SK-N-SH (cell line): ENCODE results near the gene TLE1. TPM values are rescaled to one million over a fixed set of nuclear protein-coding genes. Genes with fewer than 3 reads are reported as not detected.

Experiments used
- CTCF ChIA-PET: fragments of 300-600, 350-600 bp; formaldehyde crosslinking; extraction: SDS; loops from one replicate; lab custom pipeline; 2021; lab: Yijun Ruan, JAX
- POLR2A ChIA-PET: fragments of 350-600 bp; sonication (Branson Sonifier 250); formaldehyde crosslinking; extraction: SDS; loops from one replicate; lab custom pipeline; 2020; ENCODE audit warnings: antibody characterized with exemption, inconsistent platforms; lab: Yijun Ruan, JAX
- DNase-seq: peaks from one replicate; pipeline ENCODE4 v3.0.0; 2012
- H2AFZ ChIP-seq: fragments of 200-600 bp; sonication (generic); 2 replicates; pipeline ENCODE4 v1.8.1; 2016; ENCODE audit warnings: antibody characterized with exemption, mild to moderate bottlenecking, low read depth
- H3F3A ChIP-seq: fragments of 200-600 bp; sonication (generic); replicated peaks from 2 replicates; pipeline ENCODE3; 2016; ENCODE audit warnings: antibody characterized with exemption, mild to moderate bottlenecking; ENCODE audit not compliant: insufficient read depth
- H3K27ac ChIP-seq, 2 experiments: fragments of 200-500 bp in 1 of 2; fragments of 200-600 bp in 1 of 2; sonication (Bioruptor generic) in 1 of 2; sonication (generic), shearing (Covaris generic) in 1 of 2; 2 replicates each; pipeline versions ENCODE4 v1.5.1 to v1.6.1; 2014 to 2016; ENCODE audit warnings: low read depth in 2 of 2, inconsistent platforms in 1 of 2, low read length in 1 of 2, mild to moderate bottlenecking in 1 of 2, mixed read lengths in 1 of 2
- H3K27me3 ChIP-seq: fragments of 200-600 bp; sonication (generic), shearing (Covaris generic); 2 replicates; pipeline ENCODE4 v1.6.1; 2016; ENCODE audit warnings: mixed run types; ENCODE audit not compliant: insufficient read depth
- H3K36me3 ChIP-seq, 2 experiments: fragments of 200-500 bp in 1 of 2; fragments of 200-600 bp in 1 of 2; sonication (Bioruptor generic) in 1 of 2; sonication (generic) in 1 of 2; replicated peaks in 1 of 2; 2 replicates each; pipeline versions ENCODE3 to v1.5.1; 2014 to 2016; ENCODE audit warnings: low read length in 1 of 2, mild to moderate bottlenecking in 1 of 2; ENCODE audit not compliant: insufficient read depth in 2 of 2, control insufficient read depth in 1 of 2
- H3K4me1 ChIP-seq, 2 experiments: fragments of 200-500 bp in 1 of 2; fragments of 200-600 bp in 1 of 2; sonication (Bioruptor generic) in 1 of 2; sonication (generic), shearing (Covaris generic) in 1 of 2; 2 replicates each; pipeline versions ENCODE4 v1.5.1 to v1.6.1; 2014 to 2016; ENCODE audit warnings: low read depth in 1 of 2, low read length in 1 of 2, mixed run types in 1 of 2; ENCODE audit not compliant: insufficient read depth in 2 of 2, control insufficient read depth in 1 of 2
- H3K4me2 ChIP-seq: fragments of 200-600 bp; sonication (generic), shearing (Covaris generic); 2 replicates; pipeline ENCODE4 v1.6.1; 2017; ENCODE audit warnings: mixed run types
- H3K4me3 ChIP-seq, 2 experiments: fragments of 200-500 bp in 1 of 2; fragments of 200-600 bp in 1 of 2; sonication (Bioruptor generic) in 1 of 2; sonication (generic), shearing (Covaris generic) in 1 of 2; 2 replicates each; pipeline versions ENCODE4 v1.5.1 to v1.8.1; 2014 to 2016; ENCODE audit warnings: low read depth in 2 of 2, inconsistent platforms in 1 of 2, low read length in 1 of 2, mild to moderate bottlenecking in 1 of 2, mixed read lengths in 1 of 2, moderate library complexity in 1 of 2
- H3K79me2 ChIP-seq: fragments of 200-600 bp; sonication (generic); 2 replicates; pipeline ENCODE4 v1.8.1; 2017; ENCODE audit warnings: mild to moderate bottlenecking; ENCODE audit not compliant: insufficient read depth
- H3K9ac ChIP-seq: fragments of 200-600 bp; sonication (generic); 2 replicates; pipeline ENCODE4 v1.6.1; 2017; ENCODE audit warnings: mixed run types
- H3K9me2 ChIP-seq: fragments of 200-600 bp; sonication (generic); 2 replicates; pipeline ENCODE4 v1.6.1; 2017; ENCODE audit warnings: mixed run types
- H3K9me3 ChIP-seq: fragments of 200-600 bp; sonication (generic); 2 replicates; pipeline ENCODE4 v1.6.1; 2017; ENCODE audit warnings: mixed run types, mild to moderate bottlenecking, moderate library complexity
- H4K20me1 ChIP-seq: fragments of 200-600 bp; sonication (generic); 2 replicates; pipeline ENCODE4 v1.6.1; 2017; ENCODE audit warnings: mild to moderate bottlenecking, mixed run types; ENCODE audit not compliant: insufficient read depth
- CHD2 ChIP-seq: fragments of 150-350 bp; IDR thresholded peaks from 2 replicates; pipeline ENCODE4 v1.6.1; 2018; ENCODE audit warnings: low read length; ENCODE audit not compliant: partially characterized antibody
- EP300 ChIP-seq, 2 experiments: IDR thresholded peaks; 2 replicates each; pipeline versions ENCODE4 v1.4.0 to v1.6.1; 2012; ENCODE audit warnings: borderline replicate concordance in 1 of 2, low read depth in 1 of 2, low read length in 1 of 2
- GABPA ChIP-seq: IDR thresholded peaks from 2 replicates; pipeline ENCODE4 v1.4.0; 2012; ENCODE audit warnings: low read depth, mild to moderate bottlenecking
- GATA2 ChIP-seq: sonication (generic); formaldehyde crosslinking; IDR thresholded peaks from 2 replicates; pipeline ENCODE4 v1.5.0; 2020; ENCODE audit warnings: mild to moderate bottlenecking, missing genetic modification reagents
- MAX ChIP-seq: IDR thresholded peaks from 2 replicates; pipeline ENCODE4 v1.4.0; 2012; ENCODE audit warnings: low read depth
- MEF2A ChIP-seq: IDR thresholded peaks from 2 replicates; pipeline ENCODE4 v1.4.0; 2012; ENCODE audit warnings: low read depth, borderline replicate concordance
- MXI1 ChIP-seq: IDR thresholded peaks from 2 replicates; pipeline ENCODE4 v1.6.1; 2012; ENCODE audit warnings: mild to moderate bottlenecking, low read depth, low read length, improper control_type of control experiment
- NFIC ChIP-seq: IDR thresholded peaks from 2 replicates; pipeline ENCODE4 v1.4.0; 2012; ENCODE audit warnings: borderline replicate concordance
- PBX3 ChIP-seq: IDR thresholded peaks from 2 replicates; pipeline ENCODE4; 2012
- POLR2AphosphoS5 ChIP-seq: IDR thresholded peaks from 2 replicates; pipeline ENCODE4 v1.6.1; 2012; ENCODE audit warnings: low read depth, low read length
- REST ChIP-seq: IDR thresholded peaks from 2 replicates; pipeline ENCODE4 v1.6.1; 2012; ENCODE audit warnings: mild to moderate bottlenecking, low read depth, low read length, moderate library complexity
- RXRA ChIP-seq: IDR thresholded peaks from 2 replicates; pipeline ENCODE4 v1.4.0; 2012; ENCODE audit warnings: low read depth, mild to moderate bottlenecking, borderline replicate concordance
- TAF1 ChIP-seq: IDR thresholded peaks from 2 replicates; pipeline ENCODE4 v1.6.1; 2012; ENCODE audit warnings: low read depth, mild to moderate bottlenecking, low read length, moderate library complexity, borderline replicate concordance
- TCF12 ChIP-seq: IDR thresholded peaks from 2 replicates; pipeline ENCODE4 v1.4.0; 2012
- TEAD4 ChIP-seq: IDR thresholded peaks from 2 replicates; pipeline ENCODE4 v1.4.0; 2012; ENCODE audit warnings: mild to moderate bottlenecking, borderline replicate concordance; ENCODE audit not compliant: insufficient read depth
- USF2 ChIP-seq: fragments of 150-350 bp; IDR thresholded peaks from 2 replicates; pipeline ENCODE4 v1.6.1; 2017; ENCODE audit warnings: antibody characterized with exemption, low read length, low read depth, borderline replicate concordance
- WGBS: methylation state at CpG from one replicate; pipeline ENCODE4 v1.1.6; 2017; ENCODE audit warnings: low lambda C conversion rate; 5-methylcytosine and 5-hydroxymethylcytosine counted together
- polyA plus RNA-seq, 3 experiments: library from polyadenylated mRNA; depleted of rRNA; stranded (reverse); fragments of >200 nt; gene quantifications; 2 replicates each; pipeline ENCODE4 v1.2.3, GENCODE V29; 2012

Gene TLE1
- polyA plus RNA-seq, 1 of the 3 experiments (the other 2 are of a cell fraction), result 33.0 TPM

GRCh38 chr9:81669866-81670265 lies 19.5 kb downstream of the TLE1 start:
- no peaks in the 10 kb centered on the region for H3F3A ChIP-seq
- CTCF ChIA-PET, result interaction anchor here (1.3 kb wide), 1 partner anchor 8 kb away, joined by 5 read pairs; no protein-coding TSS in a partner anchor

More at GRCh38 chr9:81669866-81670265, 19.5 kb downstream of the TLE1 start:
- H3K27me3 ChIP-seq, result no peaks in the 10 kb centered on the region
- no peaks in the 10 kb centered on the region for H3K9me3 ChIP-seq
- H3K9me2 ChIP-seq, result no peaks in the 10 kb centered on the region
- H2AFZ ChIP-seq, result no peak overlapping the region
- H3K79me2 ChIP-seq, result peaks cover 68% of the 10 kb centered on the region
- peaks cover 0 to 9% of the 10 kb centered on the region in 2 experiments; a peak in 2 of 4 replicates for H3K4me1 ChIP-seq
- POLR2A ChIA-PET, result no interaction called here
- no peak overlapping the region for H3K9ac ChIP-seq
- DNase-seq, result peak; percentile 35
- H3K4me3 ChIP-seq, result no peak overlapping the region
- TF ChIP-seq MAX (no peak), RXRA (no peak), USF2 (no peak), GABPA (no peak), TCF12 (no peak), REST (no peak), EP300 (IDR thresholded peaks at IDR 0.05; ENCODE audit: borderline replicate concordance in 1 of 2, low read depth in 1 of 2, low read length in 1 of 2) (no peak), PBX3 (no peak), CHD2 (no peak), MEF2A (no peak), TEAD4 (no peak), POLR2AphosphoS5 (no peak), NFIC (no peak), MXI1 (no peak), GATA2 (CRISPR knock-in tag) (no peak), TAF1 (no peak)
- no peak overlapping the region for H3K4me2 ChIP-seq
- peaks cover 0 to 3% of the 10 kb centered on the region in 2 experiments for H3K36me3 ChIP-seq
- H3K27ac ChIP-seq, result no peak overlapping the region
- H4K20me1 ChIP-seq, result no peaks in the 10 kb centered on the region
- WGBS, result 81% methylated on average over 6 of the region's 6 CpGs
